Sigmoid colon (tissue), 7 donors: ENCODE measurements around the gene SEPTIN1. TPM values are rescaled to one million over a fixed set of nuclear protein-coding genes. Genes with fewer than 3 reads are reported as not detected.
"Not testable (repeated sequence)": the region's sequence is repeated elsewhere in the genome, so short reads cannot be mapped to it uniquely, and the experiment has no call there.

Source experiments
- DNase-seq: peaks from one replicate; pipeline ENCODE4 v3.0.0-alpha.2; 2019
- H3K27ac ChIP-seq, 4 donors: fragments of 200-600 bp; sonication (generic); one replicate each; pipeline ENCODE4 v1.5.1; 2016 to 2019; ENCODE audit warnings: mild to moderate bottlenecking in 1 of 4
- H3K27me3 ChIP-seq, 3 donors: fragments of 200-600 bp; sonication (generic); one replicate each; pipeline ENCODE4 v1.5.1; 2019; ENCODE audit warnings: mild to moderate bottlenecking in 1 of 3
- H3K36me3 ChIP-seq, 4 donors: fragments of 200-600 bp; sonication (generic); one replicate each; pipeline ENCODE4 v1.5.1; 2016 to 2019
- H3K4me1 ChIP-seq, 4 donors: fragments of 200-600 bp; sonication (generic); one replicate each; pipeline ENCODE4 v1.5.1; 2017 to 2019
- H3K4me3 ChIP-seq, 4 donors: fragments of 200-600 bp; sonication (generic); one replicate each; pipeline ENCODE4 v1.5.1; 2017 to 2019; ENCODE audit warnings: mild to moderate bottlenecking in 2 of 4, moderate library complexity in 1 of 4
- H3K9me3 ChIP-seq, 4 donors: fragments of 200-600 bp in 3 of 4; sonication (generic) in 3 of 4; one replicate each; pipeline versions ENCODE4 v1.5.1 to v1.6.1; 2013 to 2019
- EP300 ChIP-seq, 4 donors: sonication (generic); formaldehyde crosslinking; IDR thresholded peaks; one replicate each; pipeline ENCODE4 v1.6.1; 2017; ENCODE audit warnings: antibody characterized with exemption in 4 of 4
- POLR2A ChIP-seq, 2 donors: fragments of 450-650 bp; IDR thresholded peaks; one replicate each; pipeline ENCODE4 v1.6.1; 2016; ENCODE audit warnings: antibody characterized with exemption in 2 of 2, mild to moderate bottlenecking in 2 of 2, moderate library complexity in 2 of 2
- POLR2AphosphoS5 ChIP-seq, 4 donors: sonication (generic); formaldehyde crosslinking; IDR thresholded peaks; one replicate each; pipeline ENCODE4 v1.6.1; 2017; ENCODE audit warnings: antibody characterized with exemption in 4 of 4
- WGBS, 2 donors: extraction: QIAGEN DNeasy Blood & Tissue Kit; methylation state at CpG; one replicate each; pipeline ENCODE4 v1.1.7; 2013; 5-methylcytosine and 5-hydroxymethylcytosine counted together
- intact Hi-C: fragments of 100-400 bp; cut with DNase I; formaldehyde crosslinking; loops from one replicate; pipeline ENCODE4 v1.15.1; 2023
- polyA plus RNA-seq, 3 donors: library from polyadenylated mRNA; stranded (reverse); fragments of 200-250 nt; gene quantifications; one replicate each; pipeline ENCODE4 v1.2.3, GENCODE V29; 2013
- total RNA-seq, 4 donors: library from RNA; depleted of rRNA; stranded (reverse); fragments of >200 nt; gene quantifications; one replicate each; pipeline ENCODE4 v1.1.0, GENCODE V29; 2016
- TF ChIP-seq, protein P1 (sequence below), 4 experiments: fragments of 450-650 bp in 3 of 4; fragments of 200-600 bp in 1 of 4; IDR thresholded peaks; one replicate each; pipeline ENCODE4 v1.5.1; 2016 to 2019; ENCODE audit warnings: antibody characterized with exemption in 4 of 4, mild to moderate bottlenecking in 3 of 4, moderate library complexity in 2 of 4
- donor health status: healthy with polysubstance abuse.
- donor health status: Bipolar disorder and iron deficiency.
- donor health status: healthy.

The SEPTIN1 gene
- total and polyA plus RNA-seq, 7 donors, result 0.82 to 46.6 (median 2.4) TPM

DNA sequence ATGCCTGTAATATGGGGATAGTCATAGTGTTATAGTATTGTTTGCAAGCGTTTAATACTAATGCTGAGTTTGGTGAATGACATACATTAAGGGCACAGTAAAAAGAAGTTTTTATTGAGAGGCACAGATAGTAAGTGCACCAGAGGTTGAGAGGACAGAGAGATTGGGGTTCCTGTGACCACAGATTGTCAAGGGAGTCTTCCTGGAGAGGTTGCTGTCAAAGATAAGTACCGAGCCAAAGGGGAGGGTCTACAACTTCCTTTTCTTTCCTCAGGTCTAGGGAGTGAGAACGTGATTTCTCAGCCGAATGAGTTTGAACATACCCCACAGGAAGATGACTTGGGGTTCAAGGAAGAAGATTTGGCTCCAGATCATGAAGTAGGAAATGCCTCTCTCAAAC lies 14.7 kb upstream of the SEPTIN1 start:
- intact Hi-C loops, result no loop called here
- Histone ChIP-seq H3K4me3 (no peak overlapping the region), H3K27ac (peak overlapping the region in 1 of 4 donors; percentile 96), H3K4me1 (peaks cover 0 to 50% (median 46%) of the 10 kb centered on the region in 4 donors), H3K27me3 (no peaks in the 10 kb centered on the region), H3K36me3 (peaks cover 10 to 19% (median 12%) of the 10 kb centered on the region in 4 donors), H3K9me3 (no peaks in the 10 kb centered on the region)
- 71 to 78% methylated on average over 4 of the region's 4 CpGs for WGBS, 2 donors
- no peak for TF ChIP-seq EP300 (IDR thresholded peaks at IDR 0.05)
- TF ChIP-seq POLR2A (IDR thresholded peaks at IDR 0.05), result no peak
- TF ChIP-seq POLR2AphosphoS5 (IDR thresholded peaks at IDR 0.05), result no peak
- TF ChIP-seq, protein P1, sequence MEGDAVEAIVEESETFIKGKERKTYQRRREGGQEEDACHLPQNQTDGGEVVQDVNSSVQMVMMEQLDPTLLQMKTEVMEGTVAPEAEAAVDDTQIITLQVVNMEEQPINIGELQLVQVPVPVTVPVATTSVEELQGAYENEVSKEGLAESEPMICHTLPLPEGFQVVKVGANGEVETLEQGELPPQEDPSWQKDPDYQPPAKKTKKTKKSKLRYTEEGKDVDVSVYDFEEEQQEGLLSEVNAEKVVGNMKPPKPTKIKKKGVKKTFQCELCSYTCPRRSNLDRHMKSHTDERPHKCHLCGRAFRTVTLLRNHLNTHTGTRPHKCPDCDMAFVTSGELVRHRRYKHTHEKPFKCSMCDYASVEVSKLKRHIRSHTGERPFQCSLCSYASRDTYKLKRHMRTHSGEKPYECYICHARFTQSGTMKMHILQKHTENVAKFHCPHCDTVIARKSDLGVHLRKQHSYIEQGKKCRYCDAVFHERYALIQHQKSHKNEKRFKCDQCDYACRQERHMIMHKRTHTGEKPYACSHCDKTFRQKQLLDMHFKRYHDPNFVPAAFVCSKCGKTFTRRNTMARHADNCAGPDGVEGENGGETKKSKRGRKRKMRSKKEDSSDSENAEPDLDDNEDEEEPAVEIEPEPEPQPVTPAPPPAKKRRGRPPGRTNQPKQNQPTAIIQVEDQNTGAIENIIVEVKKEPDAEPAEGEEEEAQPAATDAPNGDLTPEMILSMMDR (IDR thresholded peaks at IDR 0.05), result no peak
- no peak for DNase-seq

DNA sequence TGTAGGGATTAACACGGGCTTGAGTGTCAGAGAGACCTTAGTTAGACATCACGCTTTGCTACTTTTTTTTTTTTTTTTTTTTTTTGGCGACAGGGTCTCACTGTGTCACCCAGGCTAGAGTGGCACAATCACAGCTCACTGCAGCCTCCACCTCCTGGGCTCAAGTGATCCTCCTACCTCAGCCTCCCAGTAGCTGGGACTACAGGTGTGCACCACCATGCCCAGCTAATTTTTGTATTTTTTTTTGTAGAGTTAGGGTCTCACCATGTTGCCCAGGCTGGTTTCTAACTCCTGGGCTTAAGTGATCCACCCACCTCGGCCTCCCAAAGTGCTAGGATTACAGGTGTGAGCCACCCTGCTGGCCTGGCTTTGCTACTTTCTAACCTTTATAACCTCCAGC lies 14.3 kb upstream of the SEPTIN1 start:
- DNase-seq, H3K9me3 ChIP-seq, H3K27me3 ChIP-seq, intact Hi-C loops: not testable (repeated sequence)
- WGBS, 2 donors, result 49 to 71% methylated on average over 4 of the region's 4 CpGs
- Histone ChIP-seq H3K4me1 (peaks cover 0 to 50% (median 46%) of the 10 kb centered on the region in 4 donors), H3K4me3 (peak overlapping the region in 1 of 4 donors; percentile 78), H3K27ac (peak overlapping the region in 1 of 4 donors; percentile 86), H3K36me3 (peaks cover 10 to 19% (median 12%) of the 10 kb centered on the region in 4 donors)

DNA sequence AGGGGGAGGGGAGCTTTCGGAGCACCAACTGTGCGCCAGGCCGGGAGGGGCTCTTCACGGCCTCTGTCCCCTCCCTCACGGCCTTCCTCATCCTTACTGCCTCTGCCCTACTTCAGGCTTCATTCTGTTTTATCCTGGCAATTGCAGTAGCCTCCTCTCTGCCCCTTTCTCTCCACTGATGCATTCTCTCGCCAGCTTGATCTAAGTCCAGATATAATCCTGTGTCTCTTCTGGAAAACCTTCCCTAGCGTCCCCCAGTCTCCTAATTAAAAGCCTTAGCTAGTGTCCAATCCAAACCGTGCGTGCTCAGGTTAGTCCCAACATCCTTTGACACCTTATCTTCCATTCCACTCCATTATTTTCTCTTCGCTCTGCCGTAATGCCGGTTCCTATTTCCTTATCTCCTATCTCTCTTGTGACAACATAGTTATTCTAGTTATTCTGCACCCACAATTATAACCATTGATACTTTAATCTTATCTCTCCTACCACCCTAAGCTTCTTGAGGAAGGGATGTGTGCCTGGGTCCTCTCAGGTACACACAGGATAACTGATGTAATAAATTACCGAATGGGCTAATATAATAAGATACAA lies 13.7 kb upstream of the SEPTIN1 start:
- Histone ChIP-seq H3K4me1 (peaks cover 0 to 49% (median 45%) of the 10 kb centered on the region in 4 donors), H3K36me3 (peaks cover 10 to 19% (median 12%) of the 10 kb centered on the region in 4 donors), H3K27me3 (no peaks in the 10 kb centered on the region), H3K4me3 (peak overlapping the region; percentile 73 to 95 (median 84)), H3K9me3 (no peaks in the 10 kb centered on the region), H3K27ac (peak overlapping the region; percentile 85 to 91 (median 86))
- DNase-seq, result no peak
- intact Hi-C loops, result loop anchor here (2.0 kb wide), 1 partner anchor 17 kb away; no protein-coding TSS in a partner anchor
- TF ChIP-seq POLR2A (IDR thresholded peaks at IDR 0.05) (no peak), POLR2AphosphoS5 (IDR thresholded peaks at IDR 0.05) (no peak), EP300 (IDR thresholded peaks at IDR 0.05) (no peak)
- TF ChIP-seq, protein P1 (IDR thresholded peaks at IDR 0.05), result no peak
- WGBS, 2 donors, result 7 to 19% methylated on average over 13 of the region's 13 CpGs

DNA sequence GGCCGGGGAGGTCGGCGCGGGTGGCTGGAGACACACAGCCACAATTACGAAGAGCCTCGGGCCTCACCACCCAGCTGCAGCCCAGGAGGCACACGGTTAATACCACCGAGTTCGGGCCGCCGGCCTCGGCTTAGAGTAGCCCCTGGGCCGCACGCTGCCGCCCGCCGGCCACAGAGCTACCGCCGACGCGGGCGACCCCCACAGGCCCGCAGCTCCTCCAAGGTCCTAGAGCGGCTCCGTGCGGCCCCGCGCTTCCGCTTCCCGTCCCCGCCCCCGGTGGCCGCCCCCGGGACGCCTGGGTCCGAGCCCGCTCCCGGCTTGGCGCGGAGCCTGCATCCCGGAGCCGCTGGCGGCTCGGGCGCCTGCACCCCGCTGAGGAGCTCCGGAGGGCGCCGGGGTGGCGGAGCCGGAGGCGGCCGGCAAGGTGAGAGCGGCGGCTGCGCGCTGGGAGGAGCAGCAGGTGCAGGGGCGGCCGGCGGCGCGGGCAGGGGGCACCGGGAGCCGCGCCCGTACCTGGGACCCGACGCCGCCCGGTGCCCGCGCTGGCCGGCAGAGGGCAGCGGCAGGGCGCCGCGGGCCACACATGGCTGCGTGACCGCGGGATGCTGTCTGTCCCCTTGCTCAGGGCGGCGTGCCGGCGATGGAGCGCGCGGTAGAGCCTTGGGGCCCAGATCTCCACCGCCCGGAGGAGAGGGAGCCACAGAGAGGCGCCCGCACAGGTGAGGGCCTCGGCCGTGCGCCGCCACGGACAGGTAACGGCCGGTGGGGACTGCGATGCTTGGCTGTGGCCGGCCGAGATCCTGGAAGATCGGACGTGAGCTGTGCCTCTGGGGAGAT lies 13.0 kb upstream of the SEPTIN1 start, which contains the start of gene ZNF48:
Gene ZNF48, plus strand, starts transcription at position 266 of the 837 bp plus-strand sequence. Its CDS starts 375 bp downstream, at position 641.
- WGBS, 2 donors, result 0 to 1% methylated on average over 103 of the region's 103 CpGs
- H3K27me3 ChIP-seq, result no peaks in the 10 kb centered on the region
- intact Hi-C loops, result loop anchor here (2.0 kb wide), 1 partner anchor 17 kb away; no protein-coding TSS in a partner anchor
- TF ChIP-seq POLR2A (IDR thresholded peaks at IDR 0.05) (no peak), EP300 (IDR thresholded peaks at IDR 0.05) (no peak), POLR2AphosphoS5 (IDR thresholded peaks at IDR 0.05) (peak in 3 of 4 donors; percentile 51 to 65 (median 52))
- TF ChIP-seq, protein P1 (IDR thresholded peaks at IDR 0.05), result peak in 1 of 4 experiments; percentile 23
- H3K4me3 ChIP-seq, result peak within 1 kb of the TSS; percentile 73 to 95 (median 84)
- peak; percentile 94 for DNase-seq
- H3K36me3 ChIP-seq, result peaks cover 10 to 19% (median 12%) of the 10 kb centered on the region in 4 donors
- no peaks in the 10 kb centered on the region for H3K9me3 ChIP-seq
- H3K4me1 ChIP-seq, result peaks cover 0 to 45% (median 43%) of the 10 kb centered on the region in 4 donors
- peak within 1 kb of the TSS; percentile 85 to 91 (median 86) for H3K27ac ChIP-seq
